Type B pancreatic cell (in vitro differentiated cells): ENCODE results near the gene PAK6. TPM values are rescaled to one million over a fixed set of nuclear protein-coding genes. Genes with fewer than 3 reads are reported as not detected.

Source experiments
- DNase-seq: peaks from one replicate; pipeline ENCODE4 v3.0.0; 2021; ENCODE audit warnings: mixed read lengths; ENCODE audit not compliant: unreplicated experiment; ENCODE audit errors: extremely low spot score
- H3K27ac Mint-ChIP-seq: 2 replicates; pipeline ENCODE4 v1.8.0; 2021; ENCODE audit warnings: mild to moderate bottlenecking, mixed read lengths
- H3K27me3 Mint-ChIP-seq: 2 replicates; pipeline ENCODE4 v1.8.0; 2021; ENCODE audit warnings: mixed read lengths
- H3K36me3 Mint-ChIP-seq: 2 replicates; pipeline ENCODE4 v1.8.0; 2021; ENCODE audit warnings: mixed read lengths
- H3K4me1 Mint-ChIP-seq: one replicate; pipeline ENCODE4 v1.8.0; 2021; ENCODE audit warnings: mixed read lengths; ENCODE audit not compliant: unreplicated experiment
- H3K4me3 Mint-ChIP-seq: 2 replicates; pipeline ENCODE4 v1.8.0; 2021; ENCODE audit warnings: mild to moderate bottlenecking, mixed read lengths
- H3K9me3 Mint-ChIP-seq: 2 replicates; pipeline ENCODE4 v1.8.0; 2021; ENCODE audit warnings: mixed read lengths
- total RNA-seq: library from RNA; stranded (reverse); gene quantifications from 2 replicates; pipeline ENCODE4 v1.2.1, GENCODE V29; 2021; ENCODE audit warnings: low replicate concordance
- TF ChIP-seq, protein P1 (sequence below): fragments of 200-600 bp; sonication (generic); conservative IDR thresholded peaks from 2 replicates; pipeline ENCODE4 v1.5.0; 2021; ENCODE audit warnings: antibody characterized with exemption, mild to moderate bottlenecking

Gene PAK6
- total RNA-seq, 1 donor from 2014 or later = 7.8 TPM

DNA sequence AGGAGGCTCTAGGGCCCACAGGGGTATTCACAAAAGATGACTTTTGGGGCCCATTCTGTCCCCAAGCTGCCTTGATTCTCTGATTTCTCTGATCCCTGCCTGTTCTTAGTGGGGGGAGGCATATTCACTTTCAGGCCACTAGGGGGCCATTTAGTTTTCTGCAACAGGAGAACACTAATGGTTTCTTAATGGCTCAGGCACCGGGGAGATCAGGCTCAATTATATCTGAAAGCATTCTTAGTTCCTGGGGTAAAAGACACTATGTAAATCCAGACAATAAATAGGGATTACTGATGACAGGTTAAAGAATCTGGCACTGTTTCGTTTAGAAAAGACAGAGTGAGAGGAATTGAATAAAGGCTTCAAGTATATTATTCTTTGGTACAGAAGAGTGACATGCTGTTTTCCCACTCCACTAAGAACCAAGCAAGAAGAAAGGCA lies 82.1 kb downstream of the PAK6 start:
- H3K9me3 Mint-ChIP-seq = no peaks in the 10 kb centered on the region
- peaks cover 32% of the 10 kb centered on the region for H3K27me3 Mint-ChIP-seq
- H3K4me1 Mint-ChIP-seq = peaks cover 16% of the 10 kb centered on the region
- H3K4me3 Mint-ChIP-seq = peak overlapping the region; percentile 60
- H3K27ac Mint-ChIP-seq = no peak overlapping the region
- peaks cover 3% of the 10 kb centered on the region for H3K36me3 Mint-ChIP-seq
- TF ChIP-seq, protein P1, sequence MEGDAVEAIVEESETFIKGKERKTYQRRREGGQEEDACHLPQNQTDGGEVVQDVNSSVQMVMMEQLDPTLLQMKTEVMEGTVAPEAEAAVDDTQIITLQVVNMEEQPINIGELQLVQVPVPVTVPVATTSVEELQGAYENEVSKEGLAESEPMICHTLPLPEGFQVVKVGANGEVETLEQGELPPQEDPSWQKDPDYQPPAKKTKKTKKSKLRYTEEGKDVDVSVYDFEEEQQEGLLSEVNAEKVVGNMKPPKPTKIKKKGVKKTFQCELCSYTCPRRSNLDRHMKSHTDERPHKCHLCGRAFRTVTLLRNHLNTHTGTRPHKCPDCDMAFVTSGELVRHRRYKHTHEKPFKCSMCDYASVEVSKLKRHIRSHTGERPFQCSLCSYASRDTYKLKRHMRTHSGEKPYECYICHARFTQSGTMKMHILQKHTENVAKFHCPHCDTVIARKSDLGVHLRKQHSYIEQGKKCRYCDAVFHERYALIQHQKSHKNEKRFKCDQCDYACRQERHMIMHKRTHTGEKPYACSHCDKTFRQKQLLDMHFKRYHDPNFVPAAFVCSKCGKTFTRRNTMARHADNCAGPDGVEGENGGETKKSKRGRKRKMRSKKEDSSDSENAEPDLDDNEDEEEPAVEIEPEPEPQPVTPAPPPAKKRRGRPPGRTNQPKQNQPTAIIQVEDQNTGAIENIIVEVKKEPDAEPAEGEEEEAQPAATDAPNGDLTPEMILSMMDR = peak; percentile 94
- no peak for DNase-seq

DNA sequence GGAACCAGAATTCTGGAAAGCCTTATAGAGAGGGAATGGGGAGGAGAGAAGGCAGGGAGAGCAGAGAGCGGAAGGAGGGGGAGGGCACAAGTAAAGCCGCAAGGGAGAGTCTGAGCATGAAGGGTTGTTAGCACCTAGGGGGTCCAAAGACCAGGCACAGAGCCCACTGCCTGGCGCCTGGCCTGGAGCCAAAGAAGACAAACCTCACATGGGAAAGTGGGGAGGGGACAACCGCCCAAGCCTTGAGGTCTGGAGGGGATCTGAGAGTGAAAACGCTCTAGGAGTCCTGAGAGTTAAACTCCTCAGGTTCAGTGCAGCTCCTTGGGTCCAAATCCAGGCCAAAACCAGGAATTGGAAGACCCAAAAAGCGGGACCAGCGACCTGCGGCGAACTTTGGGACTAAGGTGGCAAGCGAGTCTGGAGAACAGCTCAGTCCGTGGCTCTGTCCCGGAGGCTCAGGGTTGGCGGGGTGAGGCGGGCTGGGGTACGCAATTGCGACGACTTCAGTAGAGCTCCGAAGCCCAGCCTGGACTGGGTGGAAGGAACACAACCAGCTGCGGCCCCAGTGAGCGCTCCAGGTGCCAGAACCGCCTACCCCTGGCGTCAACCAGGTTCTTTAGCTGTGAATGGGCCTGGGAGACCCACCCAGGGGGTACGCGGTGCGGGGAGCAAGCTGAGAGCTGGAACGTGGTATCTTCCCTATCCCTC lies 83.8 kb downstream of the PAK6 start:
- H3K36me3 Mint-ChIP-seq = peaks cover 3% of the 10 kb centered on the region
- H3K4me1 Mint-ChIP-seq = peaks cover 31% of the 10 kb centered on the region
- H3K27ac Mint-ChIP-seq = no peak overlapping the region
- TF ChIP-seq, protein P1 = no peak
- peaks cover 23% of the 10 kb centered on the region for H3K27me3 Mint-ChIP-seq
- H3K4me3 Mint-ChIP-seq = peak overlapping the region; percentile 87
- no peak for DNase-seq
- H3K9me3 Mint-ChIP-seq = no peaks in the 10 kb centered on the region

DNA sequence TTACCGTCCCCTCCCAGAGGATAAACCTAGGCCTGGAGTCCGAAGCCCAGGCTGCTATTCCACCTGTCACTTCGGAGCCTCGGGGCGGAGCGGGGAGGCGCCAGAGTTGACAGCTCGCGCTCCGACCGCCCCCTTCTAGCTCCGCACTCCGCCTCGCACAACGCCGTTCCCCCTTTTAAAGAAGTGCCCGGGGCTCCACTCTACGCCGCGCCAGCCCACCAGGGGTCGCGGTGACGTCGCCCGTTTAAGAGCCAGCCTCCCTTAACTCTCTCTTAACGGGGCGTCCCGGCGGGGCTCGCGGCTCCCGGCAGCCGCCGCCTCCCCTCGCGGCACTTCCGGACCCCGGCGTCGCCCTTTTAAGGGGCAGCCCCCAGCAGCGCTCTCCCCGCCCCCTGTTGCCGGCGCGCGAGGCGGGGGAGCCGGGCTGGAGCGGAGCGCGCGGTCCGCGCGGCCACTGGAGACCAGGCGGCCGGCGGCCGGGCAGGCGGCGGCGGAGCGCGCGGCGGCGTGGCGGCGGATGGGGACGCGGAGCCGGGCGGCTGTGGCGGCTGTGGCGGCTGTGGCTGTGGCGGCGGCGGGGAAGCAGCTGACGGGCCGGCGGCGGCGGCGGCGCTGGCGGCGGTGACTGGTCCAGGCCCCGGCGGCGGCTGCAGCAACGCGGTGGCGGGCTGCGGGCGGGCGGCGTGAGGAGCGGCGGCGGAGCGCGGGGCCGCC lies 84.5 kb downstream of the PAK6 start, which contains the start of gene INAFM2:
Gene INAFM2 (plus strand): TSS at position 454 of the 714 bp plus-strand sequence. CDS start 364 bp downstream, outside the sequence.
- peak within 1 kb of the TSS; percentile 89 for H3K4me3 Mint-ChIP-seq
- H3K4me1 Mint-ChIP-seq = peaks cover 38% of the 10 kb centered on the region
- H3K36me3 Mint-ChIP-seq = peaks cover 3% of the 10 kb centered on the region
- H3K9me3 Mint-ChIP-seq = no peaks in the 10 kb centered on the region
- H3K27ac Mint-ChIP-seq = no peak within 1 kb of the TSS
- H3K27me3 Mint-ChIP-seq = peaks cover 23% of the 10 kb centered on the region
- TF ChIP-seq, protein P1 = peak; percentile 81
- DNase-seq = peak; percentile 94

DNA sequence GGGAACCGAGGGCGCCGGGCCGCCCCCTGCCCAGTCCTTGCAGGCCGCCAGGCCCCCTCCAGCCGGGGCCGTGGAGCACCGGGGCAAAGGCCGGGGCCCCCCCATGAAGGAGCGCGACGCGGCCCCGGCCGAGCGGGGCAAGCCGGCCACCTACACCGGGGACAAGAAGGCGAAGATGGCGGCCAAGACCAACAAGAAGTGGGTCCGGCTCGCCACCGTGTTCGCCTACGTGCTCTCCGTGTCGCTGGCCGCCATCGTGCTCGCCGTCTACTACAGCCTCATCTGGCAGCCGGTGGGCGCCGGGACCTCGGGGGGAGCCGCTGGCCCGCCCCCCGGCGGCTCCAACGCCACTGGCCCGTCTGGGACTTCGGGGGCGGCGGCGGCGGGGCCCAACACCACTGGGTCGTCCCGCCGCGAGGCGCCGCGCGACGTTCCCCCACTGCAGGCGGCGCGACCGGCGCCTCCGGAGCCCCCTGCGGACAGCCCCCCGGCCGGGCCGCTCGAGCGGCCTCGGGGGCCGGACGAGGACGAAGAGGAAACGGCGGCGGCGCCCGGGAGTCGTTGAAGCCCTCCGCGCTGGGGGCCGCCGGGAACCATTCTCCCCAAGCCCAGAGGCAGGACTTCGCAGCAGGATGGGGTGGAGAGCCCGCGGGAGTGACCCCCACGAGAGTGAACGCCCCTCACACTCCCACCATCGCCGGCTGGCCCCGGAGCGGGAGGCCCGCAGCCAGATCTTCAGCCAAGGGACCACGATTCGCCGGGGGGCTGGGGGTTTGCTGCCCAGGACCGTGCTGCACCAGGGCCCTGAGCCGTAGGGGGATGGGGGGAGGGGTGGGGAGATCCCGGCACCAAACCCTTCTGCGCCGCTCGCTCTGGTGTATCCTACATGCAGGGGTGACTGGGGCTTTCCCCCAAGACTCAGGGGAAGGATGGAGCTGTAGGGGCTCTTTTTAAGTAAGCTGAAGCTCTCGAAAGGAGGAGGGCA lies 85.4 kb downstream of the PAK6 start:
- Mint-ChIP-seq H3K4me3 (peak overlapping the region; percentile 89), H3K4me1 (peaks cover 46% of the 10 kb centered on the region), H3K27ac (no peak overlapping the region), H3K9me3 (no peaks in the 10 kb centered on the region), H3K27me3 (peaks cover 23% of the 10 kb centered on the region), H3K36me3 (peaks cover 3% of the 10 kb centered on the region)
- TF ChIP-seq, protein P1 = no peak
- DNase-seq = peak; percentile 68

DNA sequence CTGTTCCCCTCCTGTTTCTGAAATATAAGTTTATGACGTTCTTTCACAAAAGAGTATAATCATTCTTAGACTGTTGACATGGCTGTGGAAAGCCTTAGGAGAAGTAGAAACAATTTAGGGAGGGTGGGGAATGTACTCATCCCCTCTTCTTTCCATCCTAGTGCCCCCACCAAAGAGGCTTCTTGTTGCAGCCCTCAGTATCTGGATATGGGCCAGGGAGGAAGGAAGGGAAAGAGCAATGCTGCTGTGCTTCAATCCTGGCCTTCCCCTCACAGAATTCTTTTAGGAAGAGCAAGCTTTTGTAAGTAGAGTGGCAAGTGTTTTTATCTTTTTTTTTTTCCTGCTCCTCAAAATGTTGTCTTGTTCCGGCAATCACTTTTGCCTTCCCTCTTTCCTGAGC lies 86.3 kb downstream of the PAK6 start:
- H3K4me3 Mint-ChIP-seq = peak overlapping the region; percentile 89
- peaks cover 18% of the 10 kb centered on the region for H3K27me3 Mint-ChIP-seq
- no peak for DNase-seq
- H3K36me3 Mint-ChIP-seq = peaks cover 3% of the 10 kb centered on the region
- H3K27ac Mint-ChIP-seq = no peak overlapping the region
- no peaks in the 10 kb centered on the region for H3K9me3 Mint-ChIP-seq
- TF ChIP-seq, protein P1 = no peak
- peaks cover 51% of the 10 kb centered on the region for H3K4me1 Mint-ChIP-seq
